Measurements from ENCODE around the gene KAT8.

KAT8 gene

GRCh38 chr16:31131416-31131815 lies 14.0 kb downstream of the KAT8 start:
- ATAC-seq (ENCODE audit: insufficient read depth, low read depth) (no peak), DNase-seq (no peak)
- Histone ChIP-seq H2AFZ (ENCODE audit: low read depth, low read length) (no peak overlapping the region), H3K27me3 (ENCODE audit: insufficient read depth, low read length, poor library complexity) (no peaks in the 10 kb centered on the region), H3K36me3 (ENCODE audit: insufficient read depth, low read length) (peaks cover 50% of the 10 kb centered on the region), H3K4me3 (ENCODE audit: low read depth in 1 of 2, low read length in 2 of 2) (no peak overlapping the region), H3K27ac (ENCODE audit: low read length) (no peak overlapping the region), H3K9me3 (ENCODE audit: insufficient read depth, low read length, severe bottlenecking) (no peaks in the 10 kb centered on the region), H3K79me2 (ENCODE audit: insufficient read depth, low read length) (no peaks in the 10 kb centered on the region), H3K9ac (ENCODE audit: low read depth, low read length) (no peak overlapping the region), H4K20me1 (ENCODE audit: insufficient read depth, low read length) (no peaks in the 10 kb centered on the region), H3K4me1 (ENCODE audit: insufficient read depth, low read length) (no peaks in the 10 kb centered on the region), H3K4me2 (ENCODE audit: insufficient read depth, low read length) (no peak overlapping the region)
- TF ChIP-seq CTCF (IDR thresholded peaks at IDR 0.05; ENCODE audit: borderline replicate concordance, extremely low read depth, low read length, poor library complexity, severe bottlenecking) (no peak), EZH2 (IDR thresholded peaks at IDR 0.05; ENCODE audit: borderline replicate concordance, low read depth, low read length, severe bottlenecking) (no peak)

GRCh38 chr16:31131841-31132271 lies 14.4 kb downstream of the KAT8 start:
- H4K20me1 ChIP-seq (ENCODE audit: insufficient read depth, low read length) = no peaks in the 10 kb centered on the region
- DNase-seq = no peak
- H3K9ac ChIP-seq (ENCODE audit: low read depth, low read length) = no peak overlapping the region
- TF ChIP-seq CTCF (IDR thresholded peaks at IDR 0.05; ENCODE audit: borderline replicate concordance, extremely low read depth, low read length, poor library complexity, severe bottlenecking) = no peak
- no peak for TF ChIP-seq EZH2 (IDR thresholded peaks at IDR 0.05; ENCODE audit: borderline replicate concordance, low read depth, low read length, severe bottlenecking)
- no peaks in the 10 kb centered on the region for H3K9me3 ChIP-seq (ENCODE audit: insufficient read depth, low read length, severe bottlenecking)
- no peaks in the 10 kb centered on the region for H3K79me2 ChIP-seq (ENCODE audit: insufficient read depth, low read length)
- H3K4me2 ChIP-seq (ENCODE audit: insufficient read depth, low read length) = no peak overlapping the region
- H3K4me1 ChIP-seq (ENCODE audit: insufficient read depth, low read length) = no peaks in the 10 kb centered on the region
- H3K4me3 ChIP-seq (ENCODE audit: low read depth in 1 of 2, low read length in 2 of 2) = no peak overlapping the region
- H3K27me3 ChIP-seq (ENCODE audit: insufficient read depth, low read length, poor library complexity) = no peaks in the 10 kb centered on the region
- no peak overlapping the region for H3K27ac ChIP-seq (ENCODE audit: low read length)
- peaks cover 48% of the 10 kb centered on the region for H3K36me3 ChIP-seq (ENCODE audit: insufficient read depth, low read length)
- no peak for ATAC-seq (ENCODE audit: insufficient read depth, low read depth)
- no peak overlapping the region for H2AFZ ChIP-seq (ENCODE audit: low read depth, low read length)

GRCh38 chr16:31132303-31132979 lies 15.0 kb downstream of the KAT8 start:
- peaks cover 42% of the 10 kb centered on the region for H3K36me3 ChIP-seq (ENCODE audit: insufficient read depth, low read length)
- H3K4me1 ChIP-seq (ENCODE audit: insufficient read depth, low read length) = no peaks in the 10 kb centered on the region
- H4K20me1 ChIP-seq (ENCODE audit: insufficient read depth, low read length) = no peaks in the 10 kb centered on the region
- no peak overlapping the region for H3K4me2 ChIP-seq (ENCODE audit: insufficient read depth, low read length)
- H3K27ac ChIP-seq (ENCODE audit: low read length) = no peak overlapping the region
- TF ChIP-seq EZH2 (IDR thresholded peaks at IDR 0.05; ENCODE audit: borderline replicate concordance, low read depth, low read length, severe bottlenecking) = no peak
- no peak for TF ChIP-seq CTCF (IDR thresholded peaks at IDR 0.05; ENCODE audit: borderline replicate concordance, extremely low read depth, low read length, poor library complexity, severe bottlenecking)
- no peaks in the 10 kb centered on the region for H3K27me3 ChIP-seq (ENCODE audit: insufficient read depth, low read length, poor library complexity)
- H2AFZ ChIP-seq (ENCODE audit: low read depth, low read length) = no peak overlapping the region
- ATAC-seq (ENCODE audit: insufficient read depth, low read depth) (0 out of 3 replicates have a peak, but pooled peaks have one; percentile 18), DNase-seq (no peak)
- no peak overlapping the region for H3K9ac ChIP-seq (ENCODE audit: low read depth, low read length)
- H3K4me3 ChIP-seq (ENCODE audit: low read depth in 1 of 2, low read length in 2 of 2) = no peak overlapping the region
- H3K79me2 ChIP-seq (ENCODE audit: insufficient read depth, low read length) = no peaks in the 10 kb centered on the region
- no peaks in the 10 kb centered on the region for H3K9me3 ChIP-seq (ENCODE audit: insufficient read depth, low read length, severe bottlenecking)
